Cardiac fibroblast (primary cell): ENCODE results near the gene KCNMA1.

ENCODE experiments used
- DNase-seq, 2 donors: peaks; one replicate each; pipeline versions ENCODE4 v3.0.0 to v3.0.0-alpha.2; 2010; ENCODE audit warnings: low read depth in 2 of 2
- H3K4me3 ChIP-seq, 2 donors: replicated peaks in 1 of 2; 1 replicate in 1 of 2; 2 replicates in 1 of 2; pipeline ENCODE4 v1.5.1; 2011; ENCODE audit warnings: low read depth in 2 of 2, low read length in 2 of 2, mild to moderate bottlenecking in 2 of 2, moderate library complexity in 1 of 2
- CTCF ChIP-seq: IDR thresholded peaks from one replicate; pipeline ENCODE4 v1.5.1; 2011; ENCODE audit warnings: low read depth, mild to moderate bottlenecking, low read length, inconsistent platforms

KCNMA1 gene

GRCh38 chr10:77020426-77021040 lies 617.1 kb downstream of the KCNMA1 start:
- no peak for DNase-seq
- H3K4me3 ChIP-seq, result no peak overlapping the region
- TF ChIP-seq CTCF, result no peak

- DNase-seq, result no peak
- no peak overlapping the region for H3K4me3 ChIP-seq
- no peak for TF ChIP-seq CTCF
These were observed 620.8 kb downstream of the KCNMA1 start for GRCh38 chr10:77016855-77017254.

GRCh38 chr10:77016278-77016815 lies 621.3 kb downstream of the KCNMA1 start:
- no peak overlapping the region for H3K4me3 ChIP-seq
- no peak for DNase-seq
- TF ChIP-seq CTCF, result no peak

GRCh38 chr10:77015360-77015759 lies 622.2 kb downstream of the KCNMA1 start:
- H3K4me3 ChIP-seq, result no peak overlapping the region
- TF ChIP-seq CTCF, result no peak
- DNase-seq, result no peak

GRCh38 chr10:77012812-77013500 lies 624.7 kb downstream of the KCNMA1 start:
- DNase-seq, result no peak
- no peak overlapping the region for H3K4me3 ChIP-seq
- TF ChIP-seq CTCF, result no peak

- no peak for TF ChIP-seq CTCF
- H3K4me3 ChIP-seq, result no peak overlapping the region
- DNase-seq, result peak; percentile 70 to 81
These were observed 625.5 kb downstream of the KCNMA1 start for GRCh38 chr10:77011874-77012811.
